ENCODE data around the gene CSGALNACT2.

The CSGALNACT2 gene

DNA sequence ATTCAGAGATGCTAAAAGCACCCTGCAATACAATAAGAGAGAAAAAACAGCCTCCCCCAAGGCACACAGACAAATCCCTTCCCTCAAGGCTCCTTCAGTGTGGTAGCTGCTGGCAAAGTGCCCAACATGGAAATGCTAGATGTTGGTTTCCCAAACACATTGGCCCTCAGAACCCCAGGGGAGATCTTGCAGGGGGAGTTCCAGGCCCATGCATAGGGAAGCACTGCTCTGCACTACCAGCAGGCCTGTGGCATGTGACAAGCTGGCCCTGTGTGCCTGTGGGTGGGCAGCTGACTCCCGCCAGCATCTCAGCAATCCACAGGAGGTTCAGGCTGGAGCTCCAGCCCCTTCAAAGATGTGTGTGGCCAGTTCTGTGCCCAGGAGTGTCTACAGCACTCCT lies 16.8 kb upstream of the CSGALNACT2 start:
- H3K9ac ChIP-seq (ENCODE audit: low read depth, low read length), result no peak overlapping the region
- H3K79me2 ChIP-seq (ENCODE audit: insufficient read depth, low read length), result no peaks in the 10 kb centered on the region
- no peaks in the 10 kb centered on the region; the same call in 1 of the 2 replicates for H4K20me1 ChIP-seq (ENCODE audit: insufficient read depth, low read length)
- H3K27ac ChIP-seq (ENCODE audit: low read length), result peak overlapping the region; percentile 43
- H3K4me2 ChIP-seq (ENCODE audit: insufficient read depth, low read length), result no peak overlapping the region
- no peaks in the 10 kb centered on the region for H3K27me3 ChIP-seq (ENCODE audit: insufficient read depth, low read length, poor library complexity)
- no peak overlapping the region for H3K4me3 ChIP-seq (ENCODE audit: low read depth in 1 of 2, low read length in 2 of 2)
- H3K4me1 ChIP-seq (ENCODE audit: insufficient read depth, low read length), result peaks cover 19% of the 10 kb centered on the region
- TF ChIP-seq, protein P1, sequence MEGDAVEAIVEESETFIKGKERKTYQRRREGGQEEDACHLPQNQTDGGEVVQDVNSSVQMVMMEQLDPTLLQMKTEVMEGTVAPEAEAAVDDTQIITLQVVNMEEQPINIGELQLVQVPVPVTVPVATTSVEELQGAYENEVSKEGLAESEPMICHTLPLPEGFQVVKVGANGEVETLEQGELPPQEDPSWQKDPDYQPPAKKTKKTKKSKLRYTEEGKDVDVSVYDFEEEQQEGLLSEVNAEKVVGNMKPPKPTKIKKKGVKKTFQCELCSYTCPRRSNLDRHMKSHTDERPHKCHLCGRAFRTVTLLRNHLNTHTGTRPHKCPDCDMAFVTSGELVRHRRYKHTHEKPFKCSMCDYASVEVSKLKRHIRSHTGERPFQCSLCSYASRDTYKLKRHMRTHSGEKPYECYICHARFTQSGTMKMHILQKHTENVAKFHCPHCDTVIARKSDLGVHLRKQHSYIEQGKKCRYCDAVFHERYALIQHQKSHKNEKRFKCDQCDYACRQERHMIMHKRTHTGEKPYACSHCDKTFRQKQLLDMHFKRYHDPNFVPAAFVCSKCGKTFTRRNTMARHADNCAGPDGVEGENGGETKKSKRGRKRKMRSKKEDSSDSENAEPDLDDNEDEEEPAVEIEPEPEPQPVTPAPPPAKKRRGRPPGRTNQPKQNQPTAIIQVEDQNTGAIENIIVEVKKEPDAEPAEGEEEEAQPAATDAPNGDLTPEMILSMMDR (IDR thresholded peaks at IDR 0.05; ENCODE audit: borderline replicate concordance, extremely low read depth, low read length, poor library complexity, severe bottlenecking), result no peak
- ATAC-seq (ENCODE audit: insufficient read depth, low read depth) (no peak), DNase-seq (no peak)
- no peaks in the 10 kb centered on the region for H3K36me3 ChIP-seq (ENCODE audit: insufficient read depth, low read length)
- H2AFZ ChIP-seq (ENCODE audit: low read depth, low read length), result no peak overlapping the region
- no peaks in the 10 kb centered on the region for H3K9me3 ChIP-seq (ENCODE audit: insufficient read depth, low read length, severe bottlenecking)

DNA sequence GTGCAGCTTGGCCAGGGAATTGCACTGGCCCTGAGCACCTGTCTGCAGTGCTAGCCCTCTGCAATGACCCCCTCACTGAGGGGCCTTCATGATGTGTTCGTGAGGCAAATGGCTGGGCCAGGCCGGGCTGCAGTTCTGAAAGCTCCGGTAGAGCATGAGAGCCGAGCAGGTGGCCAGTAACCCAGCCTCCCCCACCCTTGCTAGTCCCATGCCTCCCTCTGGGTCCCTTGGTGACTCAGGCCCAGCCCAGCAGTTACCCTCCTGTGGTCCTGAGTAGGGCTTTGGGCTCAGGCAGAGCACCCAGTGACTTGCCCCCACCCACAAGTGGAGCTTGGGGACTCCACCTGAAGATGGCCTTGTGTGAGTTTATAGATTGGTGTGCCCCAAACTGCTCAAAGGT lies 16.1 kb upstream of the CSGALNACT2 start:
- no peak overlapping the region for H3K4me2 ChIP-seq (ENCODE audit: insufficient read depth, low read length)
- H3K4me1 ChIP-seq (ENCODE audit: insufficient read depth, low read length), result peaks cover 19% of the 10 kb centered on the region
- no peaks in the 10 kb centered on the region for H3K27me3 ChIP-seq (ENCODE audit: insufficient read depth, low read length, poor library complexity)
- no peak overlapping the region for H3K9ac ChIP-seq (ENCODE audit: low read depth, low read length)
- H3K27ac ChIP-seq (ENCODE audit: low read length), result no peak overlapping the region
- no peaks in the 10 kb centered on the region; the same call in 1 of the 2 replicates for H4K20me1 ChIP-seq (ENCODE audit: insufficient read depth, low read length)
- no peaks in the 10 kb centered on the region for H3K9me3 ChIP-seq (ENCODE audit: insufficient read depth, low read length, severe bottlenecking)
- no peak overlapping the region for H3K4me3 ChIP-seq (ENCODE audit: low read depth in 1 of 2, low read length in 2 of 2)
- DNase-seq (no peak), ATAC-seq (ENCODE audit: insufficient read depth, low read depth) (no peak)
- H3K79me2 ChIP-seq (ENCODE audit: insufficient read depth, low read length), result no peaks in the 10 kb centered on the region
- no peaks in the 10 kb centered on the region for H3K36me3 ChIP-seq (ENCODE audit: insufficient read depth, low read length)
- no peak overlapping the region for H2AFZ ChIP-seq (ENCODE audit: low read depth, low read length)
- TF ChIP-seq, protein P1 (IDR thresholded peaks at IDR 0.05; ENCODE audit: borderline replicate concordance, extremely low read depth, low read length, poor library complexity, severe bottlenecking), result no peak
- no peak for TF ChIP-seq EZH2 (IDR thresholded peaks at IDR 0.05; ENCODE audit: borderline replicate concordance, low read depth, low read length, severe bottlenecking)

- Histone ChIP-seq H3K9ac (ENCODE audit: low read depth, low read length) (no peak overlapping the region), H3K4me1 (ENCODE audit: insufficient read depth, low read length) (peaks cover 19% of the 10 kb centered on the region), H3K36me3 (ENCODE audit: insufficient read depth, low read length) (no peaks in the 10 kb centered on the region), H3K79me2 (ENCODE audit: insufficient read depth, low read length) (no peaks in the 10 kb centered on the region), H3K4me3 (ENCODE audit: low read depth in 1 of 2, low read length in 2 of 2) (no peak overlapping the region), H3K27me3 (ENCODE audit: insufficient read depth, low read length, poor library complexity) (no peaks in the 10 kb centered on the region), H4K20me1 (ENCODE audit: insufficient read depth, low read length) (no peaks in the 10 kb centered on the region; the same call in 1 of the 2 replicates), H3K9me3 (ENCODE audit: insufficient read depth, low read length, severe bottlenecking) (no peaks in the 10 kb centered on the region), H3K4me2 (ENCODE audit: insufficient read depth, low read length) (no peak overlapping the region), H2AFZ (ENCODE audit: low read depth, low read length) (no peak overlapping the region), H3K27ac (ENCODE audit: low read length) (no peak overlapping the region)
- ATAC-seq (ENCODE audit: insufficient read depth, low read depth) (no peak), DNase-seq (no peak)
- TF ChIP-seq EZH2 (IDR thresholded peaks at IDR 0.05; ENCODE audit: borderline replicate concordance, low read depth, low read length, severe bottlenecking), result no peak
- TF ChIP-seq, protein P1 (IDR thresholded peaks at IDR 0.05; ENCODE audit: borderline replicate concordance, extremely low read depth, low read length, poor library complexity, severe bottlenecking), result no peak
These were observed 15.4 kb upstream of the CSGALNACT2 start for GRCh38 chr10:43122826-43123225.

Measured in DND-41 (cell line).